Measurements from ENCODE around the gene RBMS3.

- TF ChIP-seq POLR2A (IDR thresholded peaks at IDR 0.05) (no peak), CTCF (IDR thresholded peaks at IDR 0.05) (no peak), POLR2AphosphoS5 (IDR thresholded peaks at IDR 0.05) (no peak)
Observed at GRCh38 chr3:29534006-29534405, 253.1 kb downstream of the RBMS3 start.
